GM21360 (cell line): ENCODE data around the gene ADGRB3.
"Not testable (repeated sequence)": the region's sequence is repeated elsewhere in the genome, so short reads cannot be mapped to it uniquely, and the experiment has no call there.

Experiments used
- ATAC-seq: cut with Tn5 transposase; IDR thresholded peaks from one replicate; pipeline ENCODE4 v1.9.1; 2021; ENCODE audit warnings: mild to moderate bottlenecking, moderate library complexity; ENCODE audit not compliant: unreplicated experiment

Gene ADGRB3

DNA sequence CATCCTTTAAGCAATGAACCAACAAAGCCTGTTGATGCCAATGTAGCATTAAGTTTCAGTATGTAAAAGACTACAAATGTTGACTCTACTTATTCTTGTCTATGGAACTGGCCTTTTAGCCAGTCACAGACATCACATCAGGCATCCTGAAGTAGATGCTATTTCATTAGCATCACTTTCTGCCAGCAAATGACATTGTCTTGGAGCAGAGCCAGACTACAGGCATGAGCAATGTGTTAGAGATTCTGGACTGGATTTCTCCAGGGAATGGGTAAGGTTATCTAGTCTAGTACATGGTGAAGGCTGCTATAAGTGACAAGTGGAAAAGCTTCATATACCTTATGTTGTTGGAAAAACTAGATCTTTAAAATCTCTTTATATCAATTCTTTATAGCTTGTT is 142.9 kb downstream of the ADGRB3 start:
- no peak for ATAC-seq

- peak; percentile 49 for ATAC-seq
These were observed 143.4 kb downstream of the ADGRB3 start for GRCh38 chr6:68778356-68779020.

- no peak for ATAC-seq
These were observed 144.3 kb downstream of the ADGRB3 start for GRCh38 chr6:68779366-68779765.

GRCh38 chr6:68790128-68790527 is 155.0 kb downstream of the ADGRB3 start:
- ATAC-seq: not testable (repeated sequence)

DNA sequence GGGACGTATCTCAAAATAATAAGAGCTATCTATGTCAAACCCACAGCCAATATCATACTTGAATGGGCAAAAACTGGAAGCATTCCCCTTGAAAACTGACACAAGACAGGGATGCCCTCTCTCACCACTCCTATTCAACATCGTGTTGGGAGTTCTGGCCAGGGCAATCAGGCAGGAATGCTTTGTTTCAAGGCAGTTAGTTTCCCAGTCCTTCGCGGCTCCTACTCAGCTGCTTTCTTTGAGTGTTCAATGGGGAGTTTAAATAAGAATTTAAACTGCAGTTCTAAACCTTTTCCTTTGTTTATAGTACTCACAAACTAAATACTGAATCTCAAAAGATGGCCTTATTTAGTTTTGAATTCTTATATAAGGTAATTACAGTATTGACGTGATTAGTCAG is 179.9 kb downstream of the ADGRB3 start:
- not testable (repeated sequence) for ATAC-seq

GRCh38 chr6:68826501-68826900 is 191.4 kb downstream of the ADGRB3 start:
- no peak for ATAC-seq

- ATAC-seq: no peak
These were observed 199.5 kb downstream of the ADGRB3 start for GRCh38 chr6:68834551-68834950.

- ATAC-seq: no peak
These were observed 203.5 kb downstream of the ADGRB3 start for GRCh38 chr6:68838571-68838970.

DNA sequence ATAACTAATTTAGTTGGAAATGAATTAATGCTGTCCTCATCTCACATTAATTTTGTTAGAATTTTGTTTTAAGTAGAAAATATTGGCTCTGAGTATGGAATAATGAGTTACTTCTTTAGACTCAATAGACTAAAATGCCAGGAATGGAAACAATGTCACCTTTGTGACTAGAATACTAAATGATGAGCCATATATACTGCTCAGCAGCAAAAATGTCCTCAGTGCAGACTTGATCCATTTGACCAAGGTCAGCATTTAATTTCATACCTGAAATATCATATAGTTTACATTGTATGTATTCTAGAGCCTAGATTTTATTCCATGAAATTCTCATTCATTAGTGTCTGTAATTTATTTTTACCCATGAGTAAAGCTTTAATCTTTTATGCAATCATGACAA is 217.7 kb downstream of the ADGRB3 start:
- no peak for ATAC-seq

- no peak for ATAC-seq
These were observed 224.2 kb downstream of the ADGRB3 start for GRCh38 chr6:68859233-68859632.

- ATAC-seq: no peak
These were observed 233.6 kb downstream of the ADGRB3 start for GRCh38 chr6:68868646-68869045.

DNA sequence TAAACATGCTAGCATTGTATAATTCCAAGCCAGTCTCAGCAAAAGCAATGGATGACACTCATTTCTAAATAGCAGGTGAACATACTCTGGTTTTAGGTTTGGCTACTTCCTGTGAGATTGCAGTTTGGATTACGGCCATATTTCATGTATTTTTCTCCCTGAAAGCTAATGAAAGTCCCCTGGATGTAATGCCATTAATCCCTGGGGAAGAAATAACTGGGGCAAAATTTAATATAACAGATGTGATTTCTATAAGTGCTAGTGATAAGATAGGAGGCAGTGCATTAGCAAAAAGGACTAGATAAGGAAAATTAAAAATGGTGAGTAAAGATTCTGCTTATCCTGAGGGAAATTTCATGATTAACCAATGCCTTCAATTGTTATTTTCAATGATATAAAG is 238.2 kb downstream of the ADGRB3 start:
- no peak for ATAC-seq

DNA sequence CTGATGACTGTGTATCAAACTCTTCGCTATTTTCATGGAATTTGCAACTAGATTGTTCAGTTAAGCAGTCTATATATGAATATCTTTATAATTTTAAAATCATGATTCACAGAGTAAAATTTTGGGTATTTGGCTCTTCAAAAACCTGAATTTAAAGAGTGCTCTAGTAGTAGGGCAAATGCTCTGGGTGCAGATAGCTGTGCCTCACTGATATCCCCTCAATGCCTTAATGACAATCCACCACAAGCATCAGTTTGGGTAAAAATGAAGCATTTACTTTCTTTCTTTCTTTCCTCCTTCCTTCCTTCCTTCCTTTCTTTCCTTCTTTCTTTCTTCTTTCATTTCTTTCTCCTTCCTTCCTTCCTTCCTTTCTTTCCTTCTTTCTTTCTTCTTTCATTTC is 239.7 kb downstream of the ADGRB3 start:
- ATAC-seq: no peak

DNA sequence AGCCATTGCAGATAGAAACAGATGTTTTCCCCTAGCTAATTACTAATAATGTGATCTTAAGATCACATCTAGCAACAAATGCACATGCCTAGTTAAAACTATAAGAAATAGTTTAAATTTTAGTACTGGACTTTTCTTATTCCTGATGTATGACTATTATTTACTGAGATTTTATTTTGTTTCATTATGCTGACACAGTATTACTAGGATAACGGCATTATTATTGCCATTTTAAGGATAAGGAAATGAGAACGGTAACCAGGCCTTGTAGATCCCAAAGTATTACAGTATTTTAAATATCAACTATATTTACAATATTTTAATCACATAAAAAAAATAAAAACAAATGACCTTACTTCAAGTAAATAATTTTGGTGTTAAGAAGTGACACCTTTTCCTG is 240.3 kb downstream of the ADGRB3 start:
- no peak for ATAC-seq

- no peak for ATAC-seq
These were observed 241.9 kb downstream of the ADGRB3 start for GRCh38 chr6:68876792-68877493.

DNA sequence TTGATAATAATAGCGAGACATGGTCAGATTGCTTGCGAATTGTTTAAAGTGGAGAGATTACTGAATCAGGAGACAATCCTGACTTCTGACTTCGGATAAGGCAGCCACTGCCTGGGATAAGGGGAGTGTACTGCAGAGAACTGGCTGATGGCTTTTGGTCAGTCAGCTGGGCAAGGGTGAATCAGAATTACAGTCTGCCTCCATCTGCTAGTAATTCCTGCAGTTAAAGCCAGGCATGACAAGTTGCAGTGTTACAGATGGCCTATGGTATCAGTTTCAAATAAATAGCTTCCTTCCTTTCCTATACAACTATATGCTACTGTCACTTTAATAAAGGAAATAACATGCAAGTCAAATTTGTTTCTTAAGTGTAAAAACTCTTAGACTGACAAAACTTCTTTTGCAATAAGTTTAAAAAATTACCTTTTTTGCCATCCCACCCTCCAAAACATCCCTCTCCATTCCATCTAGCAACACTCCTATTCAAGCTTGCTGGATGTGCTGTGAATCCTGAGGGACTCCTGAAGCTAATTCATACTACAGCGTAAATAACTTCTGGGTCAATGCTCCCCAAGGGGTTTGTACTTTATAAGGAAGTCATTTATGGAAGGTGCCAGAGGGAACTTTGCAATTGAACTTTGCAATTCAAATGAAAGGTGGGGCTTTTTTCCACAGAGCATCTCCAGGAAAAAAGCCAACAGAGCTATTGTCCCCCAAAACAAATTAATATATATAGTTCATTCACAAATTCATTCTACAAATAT is 245.2 kb downstream of the ADGRB3 start:
- no peak for ATAC-seq

GRCh38 chr6:68883325-68883724 is 248.2 kb downstream of the ADGRB3 start:
- not testable (repeated sequence) for ATAC-seq

- ATAC-seq: no peak
These were observed 256.3 kb downstream of the ADGRB3 start for GRCh38 chr6:68891419-68891818.

DNA sequence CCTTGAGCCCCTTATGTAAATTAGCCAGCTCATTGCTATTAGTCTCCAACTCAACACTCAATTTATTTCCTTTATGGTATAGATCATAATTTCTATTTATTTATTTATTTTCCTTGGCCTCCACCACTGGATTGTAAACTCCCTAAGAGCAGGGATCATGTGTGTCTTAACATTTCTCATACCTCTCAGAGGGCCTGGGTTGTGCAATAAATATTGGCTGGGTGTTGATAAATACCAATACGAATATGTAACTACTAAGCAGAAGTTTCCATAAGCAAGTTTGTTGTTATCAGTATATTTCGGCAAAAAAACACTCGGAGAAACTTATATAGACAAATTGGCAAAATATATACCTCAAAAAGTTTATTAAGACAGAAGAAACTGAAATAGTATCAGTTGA is 257.4 kb downstream of the ADGRB3 start:
- ATAC-seq: no peak

DNA sequence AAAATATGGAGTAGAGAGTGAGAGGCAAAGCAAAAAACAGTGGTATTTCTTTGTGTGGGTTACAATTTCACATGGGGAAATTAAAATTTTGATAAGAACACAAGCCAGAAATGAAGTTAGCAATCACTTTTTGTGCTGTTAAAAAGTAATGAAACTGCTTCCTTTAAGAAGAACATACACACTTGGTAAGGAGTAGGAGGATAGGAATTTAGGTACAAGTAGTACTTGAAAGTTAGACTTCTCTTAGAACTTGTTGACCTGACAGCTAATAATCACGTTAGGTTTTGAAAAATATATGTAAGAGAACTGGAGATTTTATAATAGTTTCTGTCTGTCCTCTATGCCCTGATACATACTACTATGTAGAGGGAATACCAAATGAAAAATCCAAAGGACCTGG is 260.8 kb downstream of the ADGRB3 start:
- no peak for ATAC-seq

DNA sequence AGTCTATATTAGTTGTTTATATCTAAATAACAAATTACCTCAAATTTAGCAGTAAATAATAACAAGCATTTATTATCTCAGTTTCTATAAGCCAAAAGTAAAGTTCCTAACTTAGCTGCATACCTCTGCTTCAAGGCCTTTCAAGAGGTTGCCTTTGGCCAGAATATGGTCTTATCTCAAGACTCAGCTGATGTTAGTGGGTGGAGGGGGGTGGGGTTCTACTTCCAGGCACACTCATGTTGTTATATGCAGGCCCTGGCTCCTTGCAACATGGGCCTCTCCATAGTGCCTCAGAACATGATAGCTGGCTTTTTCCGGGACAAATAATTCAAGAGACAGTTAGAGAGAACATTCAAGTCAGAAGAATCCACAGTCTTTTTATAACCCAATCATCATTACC is 266.0 kb downstream of the ADGRB3 start:
- no peak for ATAC-seq

GRCh38 chr6:68911334-68911733 is 276.3 kb downstream of the ADGRB3 start:
- ATAC-seq: no peak
